ENCODE results near the gene CHCHD6.

DNA sequence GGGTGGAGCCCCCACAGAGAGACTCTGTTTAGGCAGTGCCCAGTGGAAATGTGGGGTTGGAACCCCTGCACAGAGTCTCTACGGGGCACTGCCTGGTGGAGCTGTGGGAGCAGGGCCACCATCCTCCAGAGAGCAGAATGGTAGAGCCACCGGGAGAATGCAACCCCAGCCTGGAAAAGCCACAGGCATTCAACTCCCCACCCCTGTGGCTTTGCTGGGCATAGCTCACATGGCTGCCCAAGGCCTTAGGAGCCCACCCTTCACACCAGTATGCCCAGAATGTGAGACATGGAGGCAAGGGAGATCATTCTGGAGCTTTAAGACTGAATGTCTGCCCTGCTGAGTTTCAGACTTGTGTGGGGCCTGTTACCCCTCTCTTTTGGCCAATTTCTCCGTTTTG lies 19.0 kb upstream of the CHCHD6 start:
- TF ChIP-seq, protein P1, sequence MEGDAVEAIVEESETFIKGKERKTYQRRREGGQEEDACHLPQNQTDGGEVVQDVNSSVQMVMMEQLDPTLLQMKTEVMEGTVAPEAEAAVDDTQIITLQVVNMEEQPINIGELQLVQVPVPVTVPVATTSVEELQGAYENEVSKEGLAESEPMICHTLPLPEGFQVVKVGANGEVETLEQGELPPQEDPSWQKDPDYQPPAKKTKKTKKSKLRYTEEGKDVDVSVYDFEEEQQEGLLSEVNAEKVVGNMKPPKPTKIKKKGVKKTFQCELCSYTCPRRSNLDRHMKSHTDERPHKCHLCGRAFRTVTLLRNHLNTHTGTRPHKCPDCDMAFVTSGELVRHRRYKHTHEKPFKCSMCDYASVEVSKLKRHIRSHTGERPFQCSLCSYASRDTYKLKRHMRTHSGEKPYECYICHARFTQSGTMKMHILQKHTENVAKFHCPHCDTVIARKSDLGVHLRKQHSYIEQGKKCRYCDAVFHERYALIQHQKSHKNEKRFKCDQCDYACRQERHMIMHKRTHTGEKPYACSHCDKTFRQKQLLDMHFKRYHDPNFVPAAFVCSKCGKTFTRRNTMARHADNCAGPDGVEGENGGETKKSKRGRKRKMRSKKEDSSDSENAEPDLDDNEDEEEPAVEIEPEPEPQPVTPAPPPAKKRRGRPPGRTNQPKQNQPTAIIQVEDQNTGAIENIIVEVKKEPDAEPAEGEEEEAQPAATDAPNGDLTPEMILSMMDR (IDR thresholded peaks at IDR 0.05): no peak
- TF ChIP-seq POLR2A (IDR thresholded peaks at IDR 0.05): no peak
